Measurements from ENCODE around the gene ARHGAP42. TPM values are rescaled to one million over a fixed set of nuclear protein-coding genes. Genes with fewer than 3 reads are reported as not detected.

Gene ARHGAP42
- total and polyA plus RNA-seq, 2 of the 13 experiments (the other 11 are each of a cell fraction or from before 2014, with no cell fraction given) = 2.5 to 4.3 TPM

- TF ChIP-seq KIAA2018 (CRISPR knock-in tag; IDR thresholded peaks at IDR 0.05; ENCODE audit: borderline replicate concordance) = no peak
- no peak for TF ChIP-seq WIZ (CRISPR knock-in tag; IDR thresholded peaks at IDR 0.05)
- no peak for TF ChIP-seq ZNF790 (CRISPR knock-in tag; IDR thresholded peaks at IDR 0.05; ENCODE audit: borderline replicate concordance)
- no peak for TF ChIP-seq KLF15 (CRISPR knock-in tag; IDR thresholded peaks at IDR 0.05; ENCODE audit: borderline replicate concordance)
- no peak for TF ChIP-seq ZNF652 (CRISPR knock-in tag; IDR thresholded peaks at IDR 0.05; ENCODE audit: borderline replicate concordance, low read depth)
- TF ChIP-seq ZNF607 (CRISPR knock-in tag; IDR thresholded peaks at IDR 0.05; ENCODE audit: borderline replicate concordance) = no peak
Observed at GRCh38 chr11:100675115-100675650, 11.9 kb upstream of the ARHGAP42 start (continued).

Measured in HepG2 (cell line).